Spleen (tissue), 13 donors: ENCODE data around the gene QPCT. TPM values are rescaled to one million over a fixed set of nuclear protein-coding genes. Genes with fewer than 3 reads are reported as not detected.
"Not testable (repeated sequence)": the region's sequence is repeated elsewhere in the genome, so short reads cannot be mapped to it uniquely, and the experiment has no call there.

Experiments
- DNase-seq: peaks from one replicate; pipeline ENCODE4 v3.0.0-alpha.2; 2020
- H3K27ac ChIP-seq, 8 donors: fragments of 200-600 bp; sonication (generic) in 7 of 8; 1 replicate in 4 of 8; 2 replicates in 4 of 8; pipeline versions ENCODE4 v1.5.0 to v1.8.0; 2016 to 2021; ENCODE audit warnings: inconsistent platforms in 4 of 8, mild to moderate bottlenecking in 4 of 8, moderate library complexity in 1 of 8
- H3K27me3 ChIP-seq, 7 donors: fragments of 200-600 bp; sonication (generic) in 6 of 7; replicated peaks in 1 of 7; 1 replicate in 4 of 7; 2 replicates in 3 of 7; pipeline versions ENCODE4 v1.5.0 to v1.8.0; 2016 to 2021; ENCODE audit warnings: inconsistent platforms in 3 of 7, mild to moderate bottlenecking in 1 of 7
- H3K36me3 ChIP-seq, 6 donors: fragments of 200-600 bp; sonication (generic) in 5 of 6; 1 replicate in 4 of 6; 2 replicates in 2 of 6; pipeline versions ENCODE4 v1.5.0 to v1.8.0; 2016 to 2021; ENCODE audit warnings: inconsistent platforms in 2 of 6
- H3K4me1 ChIP-seq, 6 donors: fragments of 200-600 bp; sonication (generic) in 5 of 6; 1 replicate in 3 of 6; 2 replicates in 3 of 6; pipeline versions ENCODE4 v1.5.0 to v1.8.0; 2016 to 2021; ENCODE audit warnings: inconsistent platforms in 3 of 6
- H3K4me3 ChIP-seq, 8 donors: fragments of 200-600 bp; sonication (generic) in 7 of 8; 1 replicate in 4 of 8; 2 replicates in 4 of 8; pipeline versions ENCODE4 v1.5.0 to v1.8.0; 2016 to 2021; ENCODE audit warnings: inconsistent platforms in 4 of 8, mild to moderate bottlenecking in 4 of 8, moderate library complexity in 2 of 8
- H3K9me3 ChIP-seq, 8 donors: fragments of 200-600 bp; sonication (generic) in 7 of 8; 1 replicate in 4 of 8; 2 replicates in 4 of 8; pipeline versions ENCODE4 v1.5.0 to v1.8.0; 2016 to 2021; ENCODE audit warnings: inconsistent platforms in 4 of 8
- CTCF ChIP-seq, 11 experiments: fragments of 200-600 bp in 7 of 11; fragments of 450-650 bp in 4 of 11; sonication (generic) in 4 of 11; IDR thresholded peaks in 8 of 11; conservative IDR thresholded peaks in 3 of 11; 1 replicate in 7 of 11; 2 replicates in 4 of 11; pipeline versions ENCODE4 v1.4.0 to v1.8.0; 2016 to 2021; ENCODE audit warnings: antibody characterized with exemption in 11 of 11, inconsistent platforms in 4 of 11, mild to moderate bottlenecking in 1 of 11
- POLR2A ChIP-seq, 3 donors: fragments of 450-650 bp; IDR thresholded peaks; one replicate each; pipeline ENCODE4 v1.5.1; 2017; ENCODE audit warnings: antibody characterized with exemption in 3 of 3, mild to moderate bottlenecking in 1 of 3
- POLR2AphosphoS5 ChIP-seq, 3 donors: sonication (generic); formaldehyde crosslinking; IDR thresholded peaks; one replicate each; pipeline ENCODE4 v1.5.1; 2017; ENCODE audit warnings: antibody characterized with exemption in 3 of 3
- WGBS, 5 donors: extraction: QIAGEN DNeasy Blood & Tissue Kit in 3 of 5; methylation state at CpG; one replicate each; pipeline versions ENCODE4 v1.1.5 to v1.1.7; 2013 to 2018; 5-methylcytosine and 5-hydroxymethylcytosine counted together
- intact Hi-C: fragments of 100-400 bp; cut with DNase I; formaldehyde crosslinking; loops from one replicate; pipeline ENCODE4 v1.15.0; 2023; ENCODE audit warnings: low total_unique reads
- long read RNA-seq, 2 donors: transcript quantifications; one replicate each; lab custom pipeline, GENCODE V29; 2026
- polyA plus RNA-seq, 3 donors: library from polyadenylated mRNA; stranded (reverse); fragments of 200-250 nt; gene quantifications; one replicate each; pipeline ENCODE4 v1.2.1, GENCODE V29; 2013
- total RNA-seq, 7 donors: library from RNA; depleted of rRNA in 3 of 7; stranded (reverse); fragments of >200 nt in 3 of 7; fragmentation: NEBNext Ultra II Directional in 4 of 7; extraction: Animal tissue kit (Norgen Biotek cat#: 25700) in 4 of 7; gene quantifications; one replicate each; pipeline versions ENCODE4 v1.1.0 to v1.2.1, GENCODE V29; 2016 to 2021
- donor health status: healthy with polysubstance abuse.
- donor health status: DM: no; HTN: no; CAD: no; lungs with moderate emphysema.
- donor health status: DM: no; HTN: no; CAD: no.
- donor health status: Bipolar disorder and iron deficiency.
- donor health status: healthy.
- donor health status: DM: no; HTN: no; CAD: no.
- donor health status: DM: yes; HTN: yes; CAD: no.

QPCT gene
- total RNA-seq (10 to 100 TPM; 11.5 to 46.0 (median 24.4) TPM), polyA plus RNA-seq (1 to 10 TPM; 4.2 to 9.4 (median 4.4) TPM)
- long read RNA-seq, donor 1, partial matches to known transcripts: 0 of 2 reads
- long read RNA-seq, donor 1, other reads (novel, unspliced or antisense): 0 of 2 reads
- long read RNA-seq, donor 2, partial matches to known transcripts: 0 of 1 reads
- long read RNA-seq, donor 2, other reads (novel, unspliced or antisense): 0 of 1 reads

- 1 to 3% (median 2%) methylated on average over 24 to 73 of the region's 73 CpGs for WGBS, 5 donors
- peaks cover 0 to 58% (median 24%) of the 10 kb centered on the region in 6 donors for H3K4me1 ChIP-seq
- intact Hi-C loops: no loop called here
- no peaks in the 10 kb centered on the region for H3K36me3 ChIP-seq
- peak within 1 kb of the TSS; percentile 55 to 95 (median 86) for H3K27ac ChIP-seq
- H3K4me3 ChIP-seq: peak within 1 kb of the TSS; percentile 56 to 81 (median 64)
- TF ChIP-seq POLR2A (IDR thresholded peaks at IDR 0.05) (no peak), CTCF (IDR thresholded peaks at IDR 0.05 in 8 of 11, conservative IDR thresholded peaks at IDR 0.05 in 3 of 11) (no peak), POLR2AphosphoS5 (IDR thresholded peaks at IDR 0.05) (peak; percentile 3 to 62 (median 56))
- peaks cover 0 to 11% (median 0%) of the 10 kb centered on the region in 7 donors for H3K27me3 ChIP-seq
- H3K9me3 ChIP-seq: no peaks in the 10 kb centered on the region
- DNase-seq: peak; percentile 91
Measured at GRCh38 chr2:37344453-37345361, at the start of gene QPCT. Gene QPCT, plus strand, starts transcription at chr2:37344630. Its CDS starts 102 bp downstream, at chr2:37344732.

GRCh38 chr2:37294858-37295257 lies 49.6 kb upstream of the QPCT start:
- H3K9me3 ChIP-seq, H3K4me3 ChIP-seq, H3K27me3 ChIP-seq, intact Hi-C loops, DNase-seq, H3K27ac ChIP-seq: not testable (repeated sequence)
- WGBS, 5 donors: 90 to 98% (median 97%) methylated on average over 2 of the region's 2 CpGs
- peaks cover 0 to 16% (median 1%) of the 10 kb centered on the region in 6 donors for H3K4me1 ChIP-seq
- H3K36me3 ChIP-seq: peaks cover 0 to 35% (median 22%) of the 10 kb centered on the region in 6 donors

DNA sequence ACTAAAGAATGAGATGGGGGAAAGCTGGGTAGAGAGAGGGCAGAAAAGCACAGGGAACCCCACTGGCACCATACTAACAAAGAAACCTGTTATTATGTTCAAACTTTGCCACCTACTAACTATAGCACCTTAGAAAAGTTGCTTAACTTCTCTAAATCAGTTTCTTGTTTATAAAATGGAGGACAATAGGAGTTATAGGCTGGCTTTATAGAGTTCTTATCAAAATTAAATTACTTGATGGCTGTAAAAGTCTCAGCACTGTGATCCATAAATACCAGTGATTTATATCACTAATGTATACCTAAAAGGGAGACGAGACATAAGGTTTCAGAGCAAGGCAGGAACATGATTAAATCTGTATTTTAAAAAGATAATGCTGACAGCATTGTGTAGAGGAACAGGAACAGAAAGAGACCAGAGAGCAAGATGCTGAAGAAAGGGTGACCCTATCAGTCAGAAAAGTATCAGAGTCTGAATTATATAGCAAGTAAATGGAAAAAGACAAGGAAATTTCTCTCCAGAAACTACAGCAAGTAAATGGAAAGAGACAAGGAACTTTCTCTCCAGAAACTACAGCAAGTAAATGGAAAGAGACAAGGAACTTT lies 48.9 kb upstream of the QPCT start:
- Histone ChIP-seq H3K36me3 (peaks cover 0 to 27% (median 16%) of the 10 kb centered on the region in 6 donors), H3K9me3 (no peaks in the 10 kb centered on the region), H3K27ac (no peak overlapping the region), H3K4me3 (no peak overlapping the region), H3K4me1 (peaks cover 0 to 16% (median 1%) of the 10 kb centered on the region in 6 donors), H3K27me3 (no peaks in the 10 kb centered on the region)
- 55 to 88% (median 78%) methylated on average over 1 of the region's 1 CpG for WGBS, 5 donors
- no peak for DNase-seq
- TF ChIP-seq POLR2A (IDR thresholded peaks at IDR 0.05) (no peak), CTCF (IDR thresholded peaks at IDR 0.05 in 8 of 11, conservative IDR thresholded peaks at IDR 0.05 in 3 of 11) (no peak), POLR2AphosphoS5 (IDR thresholded peaks at IDR 0.05) (no peak)
- intact Hi-C loops: no loop called here

DNA sequence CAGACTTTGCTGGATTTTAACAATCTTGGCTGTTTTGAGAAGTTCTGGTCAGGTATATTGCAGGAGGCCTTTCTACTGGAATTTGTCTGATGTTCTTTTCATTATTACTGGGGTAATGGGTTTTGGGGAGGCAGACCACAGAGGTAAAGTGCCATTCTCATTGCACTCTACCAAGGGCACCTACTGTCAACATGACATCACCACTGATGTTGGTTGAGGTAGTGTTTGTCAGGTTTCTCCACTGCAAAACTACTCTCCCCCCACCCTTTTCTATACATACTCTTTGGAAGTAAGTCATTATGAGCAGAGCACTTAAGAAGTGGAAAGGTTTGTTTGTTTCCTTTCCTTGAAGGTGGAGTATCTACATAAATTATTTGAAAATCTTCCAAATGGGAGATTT lies 46.8 kb upstream of the QPCT start:
- Histone ChIP-seq H3K27me3 (no peaks in the 10 kb centered on the region), H3K4me1 (peaks cover 0 to 30% (median 4%) of the 10 kb centered on the region in 6 donors)

More for the DNA sequence above, 46.8 kb upstream of the QPCT start:
- no peak for DNase-seq
- H3K4me3 ChIP-seq: no peak overlapping the region
- peaks cover 0 to 7% (median 2%) of the 10 kb centered on the region in 6 donors for H3K36me3 ChIP-seq
- TF ChIP-seq CTCF (IDR thresholded peaks at IDR 0.05 in 8 of 11, conservative IDR thresholded peaks at IDR 0.05 in 3 of 11) (no peak), POLR2A (IDR thresholded peaks at IDR 0.05) (no peak), POLR2AphosphoS5 (IDR thresholded peaks at IDR 0.05) (no peak)
- intact Hi-C loops: no loop called here
- no peak overlapping the region for H3K27ac ChIP-seq
- no peaks in the 10 kb centered on the region for H3K9me3 ChIP-seq
